ENCODE results near the gene SMAD6.

The SMAD6 gene

GRCh38 chr15:66702035-66702786 lies at the start of gene SMAD6:
Gene SMAD6, plus strand, starts transcription at chr15:66702236. Its CDS starts 1,023 bp downstream, at chr15:66703259.
- peak; percentile 93 for DNase-seq (ENCODE audit: low read depth)

DNA sequence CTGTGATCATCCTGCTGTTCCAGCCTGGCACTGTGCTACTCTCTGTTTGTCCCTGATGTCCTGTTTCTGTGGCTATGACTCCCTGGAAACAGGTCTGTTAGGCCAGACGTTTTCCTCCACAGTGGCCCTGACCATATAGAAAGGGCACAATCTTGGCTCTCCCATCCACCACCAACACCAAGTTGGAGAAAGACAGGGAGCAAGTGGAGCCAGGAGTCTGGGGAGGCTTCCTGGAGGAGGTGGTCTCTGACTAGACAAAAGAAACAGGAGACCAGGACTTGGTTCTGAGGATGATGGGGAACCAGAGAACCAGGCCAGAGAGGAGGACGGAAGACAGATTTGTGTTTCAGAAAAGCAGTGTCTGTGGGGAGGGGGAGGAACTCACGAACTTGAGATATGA lies 49.2 kb upstream of the SMAD6 start:
- DNase-seq (ENCODE audit: low read depth), result no peak

- DNase-seq (ENCODE audit: low read depth), result no peak
These were observed 48.6 kb upstream of the SMAD6 start for GRCh38 chr15:66653398-66653797.

GRCh38 chr15:66653852-66654251 lies 48.2 kb upstream of the SMAD6 start:
- no peak for DNase-seq (ENCODE audit: low read depth)

- DNase-seq (ENCODE audit: low read depth), result no peak
These were observed 47.7 kb upstream of the SMAD6 start for GRCh38 chr15:66654361-66654738.

DNA sequence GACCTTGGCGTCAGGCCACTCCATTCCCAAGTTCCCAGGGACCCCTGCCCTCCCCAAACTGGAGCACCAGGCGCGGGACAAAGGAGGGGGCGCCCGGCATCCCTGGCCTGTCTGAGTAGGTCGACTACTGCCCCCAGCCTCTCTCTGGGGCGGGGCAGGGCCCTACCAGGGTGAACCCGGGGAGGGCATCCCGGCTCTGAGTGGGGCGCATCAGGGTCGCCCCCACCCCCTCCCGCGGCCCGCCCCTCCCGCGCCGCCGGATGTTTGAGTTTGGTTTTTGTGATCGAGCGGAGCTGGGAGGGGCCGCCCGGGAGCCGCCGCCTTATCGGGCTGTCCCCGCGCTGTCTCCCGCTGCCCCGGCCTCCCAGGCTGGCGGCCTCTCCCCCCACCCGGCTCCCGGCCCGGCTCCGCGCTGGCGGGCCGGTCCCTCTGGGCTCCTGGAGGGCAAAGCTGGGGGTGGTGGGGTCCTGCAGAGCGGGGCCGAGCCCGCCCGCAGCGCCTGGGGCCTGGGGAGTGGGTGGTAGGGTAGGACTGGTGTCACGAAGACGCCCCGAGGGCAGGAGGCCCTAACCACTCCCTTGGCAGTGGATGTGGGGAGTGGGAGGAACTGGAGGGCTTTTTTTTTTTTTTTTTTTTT lies 47.2 kb upstream of the SMAD6 start:
- DNase-seq (ENCODE audit: low read depth), result no peak

GRCh38 chr15:66655511-66655910 lies 46.5 kb upstream of the SMAD6 start:
- no peak for DNase-seq (ENCODE audit: low read depth)

DNA sequence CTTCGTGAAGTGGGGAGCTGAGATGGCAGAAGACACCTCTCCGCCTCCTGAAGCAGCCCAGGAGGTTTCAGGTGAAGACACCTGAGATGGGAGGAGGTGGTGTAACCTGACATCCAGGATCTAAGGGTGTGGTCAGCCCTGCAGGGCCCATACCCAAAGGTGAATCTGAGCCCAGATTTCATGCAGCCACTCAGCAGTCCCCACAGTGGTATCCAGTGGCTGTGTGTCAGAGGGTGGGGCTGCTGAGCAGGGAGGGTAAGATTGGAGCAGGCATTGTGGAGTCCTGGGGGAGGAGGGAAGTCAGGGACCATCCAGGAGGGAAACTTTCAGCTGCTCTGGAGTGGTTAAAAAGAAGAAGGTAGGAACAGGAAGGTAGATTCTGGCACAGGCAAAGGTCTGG lies 46.0 kb upstream of the SMAD6 start:
- no peak for DNase-seq (ENCODE audit: low read depth)

DNA sequence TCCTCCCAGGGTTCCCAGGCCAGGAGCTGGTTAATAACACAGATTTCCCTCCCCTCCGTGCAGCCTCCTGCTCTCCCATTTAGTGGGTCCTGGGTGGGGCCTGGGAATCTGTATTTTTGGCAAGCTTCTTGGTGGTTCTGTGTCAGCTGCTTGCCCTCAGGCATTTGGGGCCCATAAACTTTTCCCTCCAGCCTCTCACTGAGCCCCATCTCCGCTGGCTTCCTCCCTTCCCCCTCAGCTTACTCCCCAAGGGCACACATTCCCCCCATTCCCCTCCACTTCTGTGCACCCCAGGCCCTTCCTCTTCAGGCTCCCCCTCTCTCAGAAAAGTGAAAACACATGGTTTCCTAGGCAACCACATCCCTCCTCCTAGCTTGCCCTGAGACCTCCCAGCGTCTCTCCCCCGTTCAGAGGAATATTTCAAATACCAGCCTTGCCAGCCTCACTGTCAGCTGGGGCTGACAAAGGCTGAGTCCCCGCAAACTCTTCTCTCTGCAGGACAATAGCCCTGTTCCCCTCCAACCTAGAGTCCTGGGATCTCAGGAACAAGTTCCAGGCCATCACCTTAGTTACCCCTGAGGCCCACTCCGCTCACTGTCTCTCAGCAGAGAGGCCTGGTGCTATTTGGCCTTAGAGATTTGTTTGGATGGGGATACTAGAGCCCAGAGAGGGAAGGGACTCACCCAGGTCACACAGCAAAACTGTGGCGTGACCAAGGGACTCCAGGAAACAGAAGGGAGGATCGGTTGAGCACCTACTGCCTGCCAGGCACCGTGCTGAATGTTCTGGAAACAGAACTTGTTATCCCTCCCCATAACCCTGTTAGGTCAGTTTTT lies 44.6 kb upstream of the SMAD6 start:
- no peak for DNase-seq (ENCODE audit: low read depth)

DNA sequence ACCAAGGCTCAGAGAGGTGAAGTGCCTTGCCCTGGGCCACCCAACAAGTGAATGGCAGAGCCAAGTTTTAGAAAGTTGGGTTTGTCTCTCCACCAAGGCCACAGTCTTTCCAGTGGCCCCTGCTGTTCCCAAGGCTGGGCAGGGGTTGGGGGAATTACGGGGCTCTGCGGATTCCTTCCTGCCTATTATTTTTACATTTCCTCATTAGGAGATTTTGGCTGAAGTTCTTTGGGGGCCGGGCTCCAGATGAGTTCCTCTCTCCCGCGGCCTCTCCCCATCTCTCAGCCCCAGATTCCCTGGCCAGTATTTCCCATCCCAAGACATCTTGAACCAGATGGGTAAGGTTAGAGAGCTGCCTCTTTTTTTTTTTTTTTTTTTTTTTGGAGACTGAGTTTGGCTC lies 44.0 kb upstream of the SMAD6 start:
- no peak for DNase-seq (ENCODE audit: low read depth)

GRCh38 chr15:66658855-66659254 lies 43.2 kb upstream of the SMAD6 start:
- no peak for DNase-seq (ENCODE audit: low read depth)

DNA sequence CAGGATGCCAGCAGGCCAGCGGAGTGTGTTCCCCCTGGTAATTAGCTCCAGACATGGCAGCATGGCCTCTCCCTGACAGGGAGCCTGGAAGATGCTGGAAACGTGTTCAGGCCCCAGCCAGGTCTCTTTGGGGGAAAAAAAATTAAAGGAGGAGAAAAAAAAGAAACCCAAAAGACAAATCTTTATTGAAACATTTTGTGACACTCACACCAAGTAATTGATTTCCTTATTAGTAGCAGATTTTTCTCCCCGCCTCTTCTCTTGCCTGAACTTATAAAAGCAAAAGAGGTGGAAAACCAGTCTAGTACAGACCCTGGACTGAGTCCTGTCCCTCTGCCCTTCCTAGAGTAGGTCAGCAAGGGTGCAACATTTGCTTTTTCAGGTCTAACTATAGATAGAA lies 42.7 kb upstream of the SMAD6 start:
- DNase-seq (ENCODE audit: low read depth), result no peak

DNA sequence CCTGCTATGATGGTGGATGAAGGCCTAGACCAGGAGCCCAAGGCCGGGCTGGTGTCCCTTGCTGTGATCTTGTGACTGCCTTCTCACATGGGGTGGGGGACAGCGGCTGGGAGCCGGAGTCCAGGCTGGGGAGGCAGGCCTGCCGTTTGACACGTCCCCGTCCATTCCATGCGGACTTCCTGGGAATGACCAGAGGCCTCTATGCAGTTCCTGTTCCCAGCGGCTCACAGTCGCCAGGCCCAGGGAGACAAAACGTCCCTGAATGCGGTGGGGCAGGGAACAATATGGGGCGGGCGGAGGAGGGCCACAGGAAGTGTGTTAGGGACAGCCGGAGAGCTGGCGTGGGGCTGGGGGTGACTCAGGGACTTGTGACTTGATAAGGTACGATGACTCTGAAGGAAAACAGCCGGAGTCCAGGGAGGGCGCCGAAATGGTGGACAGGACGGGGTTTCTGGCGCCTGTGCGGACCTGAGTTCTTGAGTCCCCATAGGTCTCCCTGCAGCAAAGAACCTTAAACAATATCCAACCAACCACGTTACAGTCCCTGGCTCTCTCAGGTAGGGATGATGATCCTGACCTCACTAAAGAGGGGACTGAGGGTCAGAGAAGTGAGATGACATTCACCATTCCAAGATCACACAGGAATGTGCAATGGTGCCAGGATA lies 40.5 kb upstream of the SMAD6 start:
- no peak for DNase-seq (ENCODE audit: low read depth)

DNA sequence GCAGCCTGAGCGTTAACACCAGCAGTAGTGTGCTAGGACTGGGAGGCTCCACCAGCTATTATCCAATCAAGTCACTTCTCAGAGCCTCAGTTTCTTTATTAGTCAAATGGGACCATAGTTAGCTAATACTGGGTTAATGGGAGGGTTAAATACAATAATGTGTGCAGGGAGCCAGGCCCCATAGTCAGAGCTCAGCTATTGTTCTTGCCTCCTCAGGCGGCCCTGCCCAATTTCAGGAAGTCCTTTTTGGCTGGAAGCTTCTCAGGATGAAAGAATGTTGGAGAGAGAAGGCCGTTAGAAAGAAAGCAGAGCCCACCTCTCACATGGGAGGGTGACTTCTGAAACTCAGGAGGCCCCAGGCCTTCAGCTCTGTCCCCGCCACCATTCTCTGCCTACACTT lies 39.5 kb upstream of the SMAD6 start:
- no peak for DNase-seq (ENCODE audit: low read depth)

DNA sequence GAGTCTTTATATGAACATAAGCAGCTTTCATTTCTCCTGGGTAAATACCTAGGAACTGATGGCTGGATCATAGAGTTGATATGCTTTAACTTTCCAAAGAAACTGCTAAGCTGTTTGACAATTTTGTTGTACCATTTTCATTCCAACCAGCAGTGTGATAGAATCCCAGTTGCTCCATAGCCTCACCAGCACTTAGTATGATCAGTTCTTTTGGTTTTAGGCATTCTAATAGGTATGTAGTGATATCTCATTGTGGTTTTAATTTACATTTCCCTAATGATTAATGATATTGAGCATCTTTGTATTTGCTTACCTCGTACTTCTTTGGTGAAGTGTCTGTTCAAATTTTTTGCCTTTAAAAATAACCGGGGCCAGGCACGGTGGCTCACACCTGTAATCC lies 38.4 kb upstream of the SMAD6 start:
- DNase-seq (ENCODE audit: low read depth), result no peak

GRCh38 chr15:66670175-66670574 lies 31.9 kb upstream of the SMAD6 start:
- DNase-seq (ENCODE audit: low read depth), result no peak

DNA sequence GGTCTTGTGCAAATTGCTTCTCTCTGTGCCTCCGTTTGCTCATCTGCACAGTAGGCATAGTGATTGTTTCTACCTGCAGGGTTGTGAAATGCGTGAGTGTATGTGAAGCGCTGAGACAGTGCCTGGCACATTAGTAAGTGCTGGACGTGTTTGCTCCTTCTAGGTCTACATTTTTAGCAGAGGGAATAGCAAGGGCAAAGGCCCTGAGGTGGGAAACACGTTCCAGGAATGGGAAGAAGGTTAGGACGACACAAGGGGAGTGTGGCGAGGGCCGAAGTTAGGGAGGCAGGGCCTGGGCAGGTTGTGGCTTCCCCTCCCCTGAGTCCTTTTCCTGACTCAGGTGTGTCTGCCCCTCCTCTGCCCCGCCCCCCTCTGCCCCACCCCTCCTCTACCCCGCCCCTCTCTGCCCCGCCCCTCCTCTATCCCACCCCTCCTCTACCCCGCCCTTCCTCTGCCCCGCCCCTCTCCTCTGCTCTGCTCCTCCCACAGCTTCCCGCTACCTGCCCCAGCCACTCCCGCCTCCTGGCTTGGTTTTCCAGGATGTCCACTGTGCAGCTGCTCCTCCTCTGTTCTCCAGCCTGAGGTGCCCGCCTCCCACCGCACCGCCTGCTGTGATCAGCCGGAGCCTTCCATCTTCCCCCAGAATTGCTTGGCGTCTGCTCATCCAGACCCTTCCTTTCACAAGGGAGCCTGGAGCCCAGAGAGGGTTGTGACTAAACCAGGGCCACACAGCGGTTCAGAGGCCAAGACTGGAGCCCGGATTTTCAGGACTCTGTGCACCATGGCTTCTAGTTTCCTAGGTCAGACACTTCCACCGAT lies 31.1 kb upstream of the SMAD6 start:
- no peak for DNase-seq (ENCODE audit: low read depth)

- DNase-seq (ENCODE audit: low read depth), result no peak
These were observed 29.2 kb upstream of the SMAD6 start for GRCh38 chr15:66672867-66673266.

DNA sequence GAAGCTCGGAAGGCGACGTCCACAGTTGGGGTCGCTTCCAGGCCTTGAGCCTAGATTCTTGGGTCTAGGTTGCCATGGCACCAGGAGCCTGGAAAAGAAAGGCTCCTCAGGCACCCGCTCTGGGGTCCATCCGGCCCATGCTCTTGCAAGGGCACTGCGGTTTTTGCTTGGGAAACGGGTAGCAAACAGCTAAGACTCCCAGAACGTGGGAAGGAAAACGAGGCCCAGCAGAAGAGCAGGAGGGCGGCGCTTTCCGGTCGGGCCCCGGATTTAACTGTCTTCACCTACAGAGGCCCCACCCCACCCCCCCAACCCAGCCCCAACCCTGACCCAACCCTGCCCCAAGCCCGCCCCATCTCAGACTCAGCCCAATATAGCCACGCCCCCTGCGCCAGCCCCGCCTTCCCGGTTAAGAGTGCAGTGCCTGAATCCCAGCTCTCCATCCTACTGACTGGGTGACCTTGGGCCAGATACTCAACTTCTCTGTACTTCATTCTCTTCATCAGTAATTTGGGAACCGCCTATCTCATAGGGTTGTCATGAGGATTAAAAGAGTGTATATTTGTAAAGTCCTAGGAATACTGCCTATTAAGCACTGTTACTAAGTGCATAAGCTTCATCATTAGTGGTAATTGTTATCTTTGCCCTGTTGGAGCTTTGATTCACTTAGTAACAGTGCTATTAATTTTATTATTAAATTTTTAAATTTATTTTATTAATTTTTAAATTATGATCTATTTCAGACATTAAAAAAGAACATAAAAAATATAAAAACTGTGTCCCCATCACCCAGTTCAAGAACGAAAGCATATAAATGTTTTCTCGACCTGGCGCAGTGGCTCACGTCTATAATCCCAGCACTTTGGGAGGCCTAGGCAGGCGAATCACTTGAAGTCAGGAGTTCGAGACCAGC lies 28.4 kb upstream of the SMAD6 start:
- no peak for DNase-seq (ENCODE audit: low read depth)

DNA sequence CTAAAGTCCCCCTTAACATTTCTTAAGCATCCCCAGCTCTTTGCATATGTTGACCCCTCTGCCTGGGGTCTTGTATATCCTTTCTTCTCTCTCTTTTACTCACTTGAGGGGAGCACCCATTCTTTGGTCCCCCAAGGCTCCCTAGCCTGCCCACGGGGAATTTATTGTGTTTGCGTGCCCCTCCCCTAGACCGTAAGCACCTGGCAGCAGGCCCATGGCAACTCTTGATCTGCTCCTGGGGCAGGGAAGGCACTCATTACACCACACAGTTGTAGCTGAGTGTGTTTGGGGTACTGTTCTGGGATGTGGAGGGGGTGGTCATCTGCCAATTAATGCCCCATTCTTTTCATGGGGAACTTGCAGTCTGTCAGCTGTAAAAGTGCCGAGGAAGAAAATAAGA lies 27.3 kb upstream of the SMAD6 start:
- DNase-seq (ENCODE audit: low read depth), result no peak

DNA sequence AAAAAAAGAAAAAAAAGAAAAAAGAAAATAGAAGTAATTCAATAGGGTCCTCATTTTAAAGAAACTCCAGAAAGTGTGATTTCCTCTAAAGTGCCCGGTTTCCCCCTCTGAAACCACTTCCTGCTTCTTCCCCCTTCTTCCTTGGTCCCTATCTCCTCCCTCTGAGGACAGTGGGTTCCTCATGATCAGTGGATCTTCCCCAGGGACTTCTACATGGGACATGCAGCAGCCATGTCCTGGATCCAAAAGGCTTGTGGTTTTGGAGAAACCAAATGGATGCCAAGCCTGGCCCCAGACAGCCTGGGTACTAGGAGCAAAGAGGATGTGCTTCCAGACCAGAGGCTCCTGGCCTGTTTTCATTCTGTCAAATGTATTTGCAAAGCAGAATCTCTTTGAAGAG lies 26.6 kb upstream of the SMAD6 start:
- no peak for DNase-seq (ENCODE audit: low read depth)
